GM21447 (cell line): ENCODE data around the gene AARS1.
"Not testable (repeated sequence)": the region's sequence is repeated elsewhere in the genome, so short reads cannot be mapped to it uniquely, and the experiment has no call there.

ENCODE experiments used
- ATAC-seq: cut with Tn5 transposase; IDR thresholded peaks from one replicate; pipeline ENCODE4 v1.9.1; 2021; ENCODE audit not compliant: unreplicated experiment

Gene AARS1

GRCh38 chr16:70271696-70272095 is 17.6 kb downstream of the AARS1 start:
- ATAC-seq, result no peak

GRCh38 chr16:70270176-70270575 is 19.1 kb downstream of the AARS1 start:
- no peak for ATAC-seq

GRCh38 chr16:70269471-70269870 is 19.8 kb downstream of the AARS1 start:
- no peak for ATAC-seq

- ATAC-seq, result not testable (repeated sequence)
These were observed 21.4 kb downstream of the AARS1 start for GRCh38 chr16:70267922-70268321.

GRCh38 chr16:70267516-70267915 is 21.8 kb downstream of the AARS1 start:
- ATAC-seq, result no peak

GRCh38 chr16:70259903-70260302 is 29.4 kb downstream of the AARS1 start:
- not testable (repeated sequence) for ATAC-seq

- no peak for ATAC-seq
These were observed 30.4 kb downstream of the AARS1 start for GRCh38 chr16:70258946-70259345.

- no peak for ATAC-seq
These were observed 31.2 kb downstream of the AARS1 start for GRCh38 chr16:70258065-70258464.

- ATAC-seq, result no peak
These were observed 31.9 kb downstream of the AARS1 start for GRCh38 chr16:70257391-70257790.

GRCh38 chr16:70255574-70255973 is 33.7 kb downstream of the AARS1 start:
- no peak for ATAC-seq

GRCh38 chr16:70254965-70255286 is 34.4 kb downstream of the AARS1 start:
- no peak for ATAC-seq

GRCh38 chr16:70254180-70254964 is 34.9 kb downstream of the AARS1 start:
- ATAC-seq, result no peak

GRCh38 chr16:70253291-70254106 is 35.8 kb downstream of the AARS1 start:
- ATAC-seq, result no peak

GRCh38 chr16:70252355-70252988 is 36.8 kb downstream of the AARS1 start:
- ATAC-seq, result no peak

GRCh38 chr16:70251629-70252354 is 37.5 kb downstream of the AARS1 start, which contains the start of gene EXOSC6:
EXOSC6 (minus strand) TSS chr16:70251940; CDS start chr16:70251900, 40 bp downstream.
- ATAC-seq, result peak; percentile 90

- ATAC-seq, result peak; percentile 45
These were observed 38.3 kb downstream of the AARS1 start for GRCh38 chr16:70250748-70251628.

- not testable (repeated sequence) for ATAC-seq
These were observed 39.6 kb downstream of the AARS1 start for GRCh38 chr16:70249697-70250096.

GRCh38 chr16:70238773-70239172 is 50.5 kb downstream of the AARS1 start:
- not testable (repeated sequence) for ATAC-seq

- ATAC-seq, result not testable (repeated sequence)
These were observed 57.5 kb downstream of the AARS1 start for GRCh38 chr16:70231831-70232230.

GRCh38 chr16:70226024-70226423 is 63.3 kb downstream of the AARS1 start:
- ATAC-seq, result not testable (repeated sequence)
